Measurements from ENCODE around the gene ITIH1. TPM values are rescaled to one million over a fixed set of nuclear protein-coding genes. Genes with fewer than 3 reads are reported as not detected.
"Not testable (repeated sequence)": the region's sequence is repeated elsewhere in the genome, so short reads cannot be mapped to it uniquely, and the experiment has no call there.

The ITIH1 gene
- total RNA-seq, 1 donor from 2014 or later: not detected

- no peak for DNase-seq (ENCODE audit: extremely low read depth, low read depth, low spot score)
Measured at GRCh38 chr3:52773361-52774065, 3.9 kb upstream of the ITIH1 start.

- DNase-seq (ENCODE audit: extremely low read depth, low read depth, low spot score): no peak
Measured at GRCh38 chr3:52774066-52774713, 3.2 kb upstream of the ITIH1 start.

GRCh38 chr3:52774901-52775864 lies 2.2 kb upstream of the ITIH1 start:
- DNase-seq (ENCODE audit: extremely low read depth, low read depth, low spot score): no peak

GRCh38 chr3:52775877-52776276 lies 1.5 kb upstream of the ITIH1 start:
- no peak for DNase-seq (ENCODE audit: extremely low read depth, low read depth, low spot score)

GRCh38 chr3:52776486-52776885 lies 913 bp upstream of the ITIH1 start:
- not testable (repeated sequence) for DNase-seq (ENCODE audit: extremely low read depth, low read depth, low spot score)

- no peak for DNase-seq (ENCODE audit: extremely low read depth, low read depth, low spot score)
Measured at GRCh38 chr3:52777959-52778805, 783 bp downstream of the ITIH1 start.

- no peak for DNase-seq (ENCODE audit: extremely low read depth, low read depth, low spot score)
Measured at GRCh38 chr3:52779011-52779836, 1.8 kb downstream of the ITIH1 start.

- DNase-seq (ENCODE audit: extremely low read depth, low read depth, low spot score): no peak
Measured at GRCh38 chr3:52779837-52780585, 2.6 kb downstream of the ITIH1 start.

GRCh38 chr3:52781741-52782140 lies 4.3 kb downstream of the ITIH1 start:
- no peak for DNase-seq (ENCODE audit: extremely low read depth, low read depth, low spot score)

- no peak for DNase-seq (ENCODE audit: extremely low read depth, low read depth, low spot score)
Measured at GRCh38 chr3:52782412-52783210, 5.2 kb downstream of the ITIH1 start.

GRCh38 chr3:52783211-52783555 lies 5.8 kb downstream of the ITIH1 start:
- DNase-seq (ENCODE audit: extremely low read depth, low read depth, low spot score): no peak

- no peak for DNase-seq (ENCODE audit: extremely low read depth, low read depth, low spot score)
Measured at GRCh38 chr3:52784021-52784621, 6.7 kb downstream of the ITIH1 start.

GRCh38 chr3:52784931-52785590 lies 7.7 kb downstream of the ITIH1 start:
- DNase-seq (ENCODE audit: extremely low read depth, low read depth, low spot score): no peak

GRCh38 chr3:52786330-52787215 lies 9.2 kb downstream of the ITIH1 start:
- no peak for DNase-seq (ENCODE audit: extremely low read depth, low read depth, low spot score)

- DNase-seq (ENCODE audit: extremely low read depth, low read depth, low spot score): no peak
Measured at GRCh38 chr3:52787246-52787645, 9.8 kb downstream of the ITIH1 start.
